Measurements from ENCODE around the gene RPUSD1. TPM values are rescaled to one million over a fixed set of nuclear protein-coding genes. Genes with fewer than 3 reads are reported as not detected.

Gene RPUSD1
- total and polyA plus RNA-seq, 2 donors (not counting 3 experiments of a cell fraction or from before 2014, with no cell fraction given) = 46.2 to 55.8 TPM

DNA sequence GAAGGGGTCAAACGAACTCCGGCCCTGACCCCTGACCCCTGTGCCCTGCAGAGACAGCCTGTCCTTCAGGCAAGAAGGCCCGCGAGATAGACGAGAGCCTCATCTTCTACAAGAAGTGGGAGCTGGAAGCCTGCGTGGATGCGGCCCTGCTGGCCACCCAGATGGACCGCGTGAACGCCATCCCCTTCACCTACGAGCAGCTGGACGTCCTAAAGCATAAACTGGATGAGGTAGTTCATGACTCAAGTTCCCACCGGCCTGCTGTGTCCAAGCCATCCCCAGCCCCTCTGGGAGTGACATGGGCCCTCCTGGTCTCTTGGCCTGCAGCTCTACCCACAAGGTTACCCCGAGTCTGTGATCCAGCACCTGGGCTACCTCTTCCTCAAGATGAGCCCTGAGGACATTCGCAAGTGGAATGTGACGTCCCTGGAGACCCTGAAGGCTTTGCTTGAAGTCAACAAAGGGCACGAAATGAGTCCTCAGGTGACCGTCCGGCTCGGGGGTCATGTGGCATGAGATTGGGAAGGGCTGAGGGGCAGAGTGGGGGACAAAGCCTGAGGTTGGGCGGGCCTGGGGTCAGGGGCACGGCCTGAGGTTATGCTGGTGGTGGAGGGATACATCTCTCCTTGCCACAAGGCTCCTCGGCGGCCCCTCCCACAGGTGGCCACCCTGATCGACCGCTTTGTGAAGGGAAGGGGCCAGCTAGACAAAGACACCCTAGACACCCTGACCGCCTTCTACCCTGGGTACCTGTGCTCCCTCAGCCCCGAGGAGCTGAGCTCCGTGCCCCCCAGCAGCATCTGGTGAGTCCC is 22.0 kb downstream of the RPUSD1 start:
- no peak overlapping the region for H2AFZ ChIP-seq (ENCODE audit: low read depth, low read length)
- TF ChIP-seq JUN (IDR thresholded peaks at IDR 0.05; ENCODE audit: borderline replicate concordance, insufficient read depth, insufficient read length, low read depth) (no peak), GATA2 (IDR thresholded peaks at IDR 0.05; ENCODE audit: insufficient read depth, insufficient read length, low read depth, low read length) (no peak), POLR2A (IDR thresholded peaks at IDR 0.05; ENCODE audit: low read depth, low read length) (no peak), EZH2 (IDR thresholded peaks at IDR 0.05; ENCODE audit: borderline replicate concordance, low read depth, low read length, severe bottlenecking) (no peak), MYC (IDR thresholded peaks at IDR 0.05; ENCODE audit: low read depth, low read length) (no peak), POLR2AphosphoS5 (IDR thresholded peaks at IDR 0.05; ENCODE audit: insufficient read depth, low read depth, low read length) (no peak), FOS (IDR thresholded peaks at IDR 0.05; ENCODE audit: borderline replicate concordance, insufficient read depth, low read length) (no peak)
- TF ChIP-seq, protein P1, sequence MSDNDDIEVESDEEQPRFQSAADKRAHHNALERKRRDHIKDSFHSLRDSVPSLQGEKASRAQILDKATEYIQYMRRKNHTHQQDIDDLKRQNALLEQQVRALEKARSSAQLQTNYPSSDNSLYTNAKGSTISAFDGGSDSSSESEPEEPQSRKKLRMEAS (IDR thresholded peaks at IDR 0.05; ENCODE audit: insufficient read depth, insufficient read length) = no peak
- TF ChIP-seq, protein P2, sequence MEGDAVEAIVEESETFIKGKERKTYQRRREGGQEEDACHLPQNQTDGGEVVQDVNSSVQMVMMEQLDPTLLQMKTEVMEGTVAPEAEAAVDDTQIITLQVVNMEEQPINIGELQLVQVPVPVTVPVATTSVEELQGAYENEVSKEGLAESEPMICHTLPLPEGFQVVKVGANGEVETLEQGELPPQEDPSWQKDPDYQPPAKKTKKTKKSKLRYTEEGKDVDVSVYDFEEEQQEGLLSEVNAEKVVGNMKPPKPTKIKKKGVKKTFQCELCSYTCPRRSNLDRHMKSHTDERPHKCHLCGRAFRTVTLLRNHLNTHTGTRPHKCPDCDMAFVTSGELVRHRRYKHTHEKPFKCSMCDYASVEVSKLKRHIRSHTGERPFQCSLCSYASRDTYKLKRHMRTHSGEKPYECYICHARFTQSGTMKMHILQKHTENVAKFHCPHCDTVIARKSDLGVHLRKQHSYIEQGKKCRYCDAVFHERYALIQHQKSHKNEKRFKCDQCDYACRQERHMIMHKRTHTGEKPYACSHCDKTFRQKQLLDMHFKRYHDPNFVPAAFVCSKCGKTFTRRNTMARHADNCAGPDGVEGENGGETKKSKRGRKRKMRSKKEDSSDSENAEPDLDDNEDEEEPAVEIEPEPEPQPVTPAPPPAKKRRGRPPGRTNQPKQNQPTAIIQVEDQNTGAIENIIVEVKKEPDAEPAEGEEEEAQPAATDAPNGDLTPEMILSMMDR (IDR thresholded peaks at IDR 0.05; ENCODE audit: extremely low read depth in 1 of 2, insufficient read depth in 1 of 2, low read depth in 1 of 2, low read length in 2 of 2) = no peak
- no peak for DNase-seq (ENCODE audit: low read depth, low spot score)
- no peaks in the 10 kb centered on the region for H3K4me1 ChIP-seq (ENCODE audit: control insufficient read depth, extremely low read depth, insufficient read depth, low read length)
- H3K36me3 ChIP-seq (ENCODE audit: control insufficient read depth in 2 of 2, extremely low read depth in 1 of 2, insufficient read depth in 2 of 2, low read length in 2 of 2) = no peaks in the 10 kb centered on the region
- H3K27ac ChIP-seq (ENCODE audit: insufficient read depth, low read depth, low read length) = no peak overlapping the region
- no peak overlapping the region for H3K9ac ChIP-seq (replicated peaks; ENCODE audit: extremely low read depth, insufficient read depth, low read length)
- H3K9me3 ChIP-seq (replicated peaks; ENCODE audit: control insufficient read depth, insufficient read depth, low read length) = no peaks in the 10 kb centered on the region
- no peaks in the 10 kb centered on the region for H3K79me2 ChIP-seq (ENCODE audit: control insufficient read depth, insufficient read depth, low read length)
- intact Hi-C loops (cut with micrococcal nuclease) (no loop called here), dilution Hi-C loops (cut with MboI; ENCODE audit: extremely low pct_ligation_motif_present, low sequenced_read_pairs) (no loop called here)
- no peak for FAIRE-seq
- no peaks in the 10 kb centered on the region for H4K20me1 ChIP-seq (replicated peaks; ENCODE audit: control insufficient read depth, extremely low read depth, insufficient read depth, low read length)
- CTCF ChIA-PET = no interaction called here
- H3K4me3 ChIP-seq (replicated peaks in 1 of 3; ENCODE audit: insufficient read depth in 1 of 3, low read depth in 1 of 3, low read length in 3 of 3) = no peak overlapping the region
- no TSS peak for BruUV-seq (replicated peaks)
- H3K4me2 ChIP-seq (ENCODE audit: insufficient read depth, low read length) = no peak overlapping the region
- H3K27me3 ChIP-seq (ENCODE audit: control insufficient read depth in 2 of 2, insufficient read depth in 2 of 2, low read length in 2 of 2) = no peaks in the 10 kb centered on the region
- no peaks in the 10 kb centered on the region for H3K9me1 ChIP-seq (replicated peaks; ENCODE audit: control insufficient read depth, extremely low read depth, insufficient read depth, low read length)
- POLR2A ChIA-PET = no interaction called here
